HG03378 (cell line): Measurements from ENCODE around the gene SYNC.
"Not testable (repeated sequence)": the region's sequence is repeated elsewhere in the genome, so short reads cannot be mapped to it uniquely, and the experiment has no call there.

Experiments used
- ATAC-seq: cut with Tn5 transposase; IDR thresholded peaks from one replicate; pipeline ENCODE4 v1.9.1; 2021; ENCODE audit warnings: mild to moderate bottlenecking, moderate library complexity; ENCODE audit not compliant: unreplicated experiment

The SYNC gene

DNA sequence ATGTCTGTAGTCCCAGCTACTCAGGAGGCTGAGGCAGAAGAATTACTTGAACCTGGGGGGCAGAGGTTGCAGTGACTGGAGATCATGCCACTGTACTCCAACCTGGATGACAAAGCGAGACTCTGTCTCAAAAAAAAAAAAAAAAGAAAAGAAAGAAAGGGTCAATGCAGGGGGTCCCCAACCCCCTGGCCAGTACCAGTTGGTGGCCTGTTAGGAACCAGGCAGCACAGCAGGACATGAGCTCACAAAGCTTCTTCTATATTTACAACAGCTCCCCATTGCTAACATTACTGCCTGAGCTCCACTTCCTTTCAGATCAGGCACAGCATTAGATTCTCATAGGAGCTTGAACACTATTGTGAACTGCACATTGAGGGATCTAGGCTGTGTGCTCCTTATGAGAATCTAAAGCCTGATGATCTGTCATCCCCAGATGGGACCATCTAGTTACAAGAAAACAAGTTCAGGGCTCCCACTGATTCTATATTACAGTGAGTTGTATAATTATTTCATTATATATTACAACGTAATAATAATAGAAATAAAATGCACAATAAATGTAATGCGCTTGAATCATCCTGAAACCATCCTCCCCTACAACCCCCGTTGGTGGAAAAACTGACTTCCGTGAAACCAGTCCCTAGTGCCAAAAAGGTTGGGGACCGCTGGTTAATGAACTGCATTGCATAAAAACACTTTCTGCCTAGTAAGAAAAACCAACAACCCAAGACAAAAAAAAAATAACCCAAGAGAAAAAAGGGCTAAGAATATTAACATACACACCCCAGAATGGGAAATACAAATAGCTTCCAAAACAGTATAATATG, 55.0 kb downstream of the SYNC start:
- ATAC-seq = no peak

GRCh38 chr1:32644426-32644825, 58.1 kb downstream of the SYNC start:
- ATAC-seq = no peak

DNA sequence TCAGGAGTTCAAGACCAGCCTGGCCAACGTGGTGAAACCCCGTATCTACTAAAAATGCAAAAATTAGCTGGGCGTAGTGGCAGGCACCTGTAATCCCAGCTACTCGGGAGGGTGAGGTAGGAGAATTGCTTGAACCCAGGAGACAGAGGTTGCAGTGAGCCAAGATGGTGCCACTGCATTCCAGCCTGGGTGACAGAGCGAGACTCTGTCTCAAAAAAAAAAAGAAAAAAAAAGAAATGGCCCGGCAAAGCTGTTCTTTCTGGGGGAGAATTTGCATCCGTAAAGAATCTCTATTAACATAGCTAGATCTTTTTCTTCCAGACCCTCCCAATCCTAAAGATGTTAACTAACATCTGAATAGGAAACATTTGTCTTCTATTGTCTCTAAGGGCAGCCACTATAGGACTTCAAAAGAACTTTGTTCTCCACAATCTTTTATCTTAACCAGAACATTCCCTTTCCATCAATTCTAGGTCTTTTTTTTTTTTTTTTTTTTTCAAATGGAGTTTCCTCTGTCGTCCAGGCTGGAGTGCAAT, 60.2 kb downstream of the SYNC start:
- not testable (repeated sequence) for ATAC-seq

- no peak for ATAC-seq
Observed at GRCh38 chr1:32639489-32640075, 63.0 kb downstream of the SYNC start.

DNA sequence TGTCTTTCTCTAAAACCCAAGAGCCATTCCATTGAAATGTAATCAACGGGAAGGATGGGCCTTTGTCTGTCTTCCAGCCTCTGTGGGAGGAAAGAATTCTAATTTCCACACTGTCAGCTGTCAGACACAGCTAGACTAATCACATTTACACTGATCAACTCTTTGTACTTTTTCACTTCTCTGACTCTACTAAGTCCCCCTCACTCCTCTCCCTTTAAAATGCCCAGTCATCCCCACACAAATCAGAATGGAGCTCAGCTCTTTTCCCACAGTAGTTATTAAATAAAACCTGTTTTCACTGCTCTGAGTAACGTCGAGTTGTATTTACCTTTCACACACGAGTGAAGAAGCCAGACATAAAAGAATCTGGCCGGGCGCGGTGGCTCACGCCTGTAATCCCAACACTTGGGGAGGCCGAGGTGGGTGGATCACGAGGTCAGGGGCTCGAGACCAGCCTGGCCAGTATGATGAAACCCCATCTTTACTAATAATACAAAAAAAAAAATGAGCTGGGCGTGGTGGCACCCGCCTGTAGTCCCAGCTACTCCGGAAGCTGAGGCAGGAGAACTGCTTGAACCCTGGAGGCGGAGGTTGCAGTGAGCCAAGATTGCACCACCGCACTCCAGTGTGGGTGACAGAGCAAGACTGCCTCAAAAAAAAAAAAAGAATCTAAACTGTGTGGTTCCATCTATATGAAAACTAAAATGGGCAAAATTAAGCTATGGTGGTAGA, 65.5 kb downstream of the SYNC start:
- ATAC-seq = no peak

DNA sequence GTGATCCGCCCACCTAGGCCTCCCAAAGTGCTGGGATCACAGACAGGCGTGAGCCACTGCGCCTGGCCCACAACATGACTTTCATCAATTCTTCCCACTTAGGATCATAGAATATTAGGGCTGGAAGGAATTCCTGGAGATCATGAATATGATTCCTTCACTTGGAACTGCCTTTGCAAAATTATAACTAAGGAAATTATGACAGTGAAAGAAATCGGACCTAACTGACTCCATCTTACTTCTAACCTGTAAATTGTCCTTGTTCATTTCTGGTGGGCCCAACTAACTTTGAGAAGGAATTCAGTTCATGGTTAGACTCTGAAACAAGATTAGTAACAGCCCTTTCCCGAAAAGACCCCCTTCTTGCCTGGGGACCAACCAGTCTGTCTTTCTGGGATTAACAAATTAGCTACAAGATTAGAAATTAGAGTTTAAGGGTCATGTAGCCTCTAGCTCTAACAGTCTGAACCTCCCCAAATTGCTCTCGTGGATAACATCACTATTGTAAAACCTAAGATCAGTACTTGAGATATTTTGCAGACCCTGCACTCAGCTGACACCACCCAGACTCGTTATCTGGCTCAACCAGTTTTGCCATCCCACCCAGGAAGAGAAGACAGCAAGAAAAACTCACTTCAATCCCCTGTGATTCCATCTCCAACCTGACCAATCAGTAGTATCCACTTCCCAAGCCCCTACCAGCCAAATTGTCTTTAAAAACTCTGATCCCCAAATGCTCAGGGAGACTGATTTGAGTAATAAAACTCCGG, 66.9 kb downstream of the SYNC start:
- ATAC-seq = no peak

- no peak for ATAC-seq
Observed at GRCh38 chr1:32632829-32633228, 69.7 kb downstream of the SYNC start.

DNA sequence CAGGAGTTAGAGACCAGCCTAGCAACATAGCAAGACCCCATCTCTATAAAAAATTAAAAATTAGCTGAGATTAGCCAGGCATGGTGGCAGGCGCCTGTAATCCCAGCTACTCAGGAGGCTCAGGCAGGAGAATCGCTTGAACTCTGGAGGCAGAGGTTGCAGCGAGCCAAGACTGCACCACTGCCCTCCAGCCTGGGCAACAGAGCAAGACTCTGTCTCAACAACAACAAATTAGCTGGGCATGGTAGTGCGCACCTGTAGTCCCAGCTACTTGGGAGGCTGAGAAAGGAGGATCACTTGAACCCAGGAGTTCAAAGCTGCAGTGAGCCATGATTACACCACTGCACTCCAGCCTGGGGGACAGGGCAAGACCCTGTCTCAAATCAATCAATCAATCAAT, 72.4 kb downstream of the SYNC start:
- not testable (repeated sequence) for ATAC-seq
